ENCODE results near the gene BMP2.

GRCh38 chr20:6829510-6830116 lies 62.1 kb downstream of the BMP2 start:
- TF ChIP-seq CTCF (conservative IDR thresholded peaks at IDR 0.05; ENCODE audit: low read depth, low read length) (no peak), EZH2 (IDR thresholded peaks at IDR 0.05; ENCODE audit: borderline replicate concordance, low read depth, low read length, poor library complexity, severe bottlenecking) (no peak)
